GM21576 (cell line): ENCODE data around the gene CCDC102A.

Source experiments
- ATAC-seq: cut with Tn5 transposase; IDR thresholded peaks from one replicate; pipeline ENCODE4 v1.9.1; 2021; ENCODE audit warnings: mild to moderate bottlenecking, moderate library complexity; ENCODE audit not compliant: unreplicated experiment

CCDC102A gene

GRCh38 chr16:57462978-57463362 is 73.4 kb downstream of the CCDC102A start:
- ATAC-seq = no peak

GRCh38 chr16:57462209-57462977 is 74.0 kb downstream of the CCDC102A start, which contains the start of gene POLR2C:
Gene POLR2C, plus strand, starts transcription at chr16:57462679. Its CDS starts 46 bp downstream, at chr16:57462725.
- ATAC-seq = peak; percentile 90
